CD14-positive monocyte (primary cell): ENCODE data around the gene RAB25. TPM values are rescaled to one million over a fixed set of nuclear protein-coding genes. Genes with fewer than 3 reads are reported as not detected.
A peak's percentile ranks its signal among the peaks of the same experiment; 100 is the strongest.

Source experiments
- DNase-seq, 3 donors: peaks; one replicate each; pipeline ENCODE4 v3.0.0-alpha.2; 2011 to 2022
- H2AFZ ChIP-seq: 2 replicates; pipeline ENCODE4 v1.6.0; 2012; ENCODE audit warnings: mild to moderate bottlenecking, low read depth, low read length, inconsistent platforms; ENCODE audit not compliant: insufficient read depth, poor library complexity, severe bottlenecking
- H3K27ac ChIP-seq, 2 donors: 1 replicate in 1 of 2; 2 replicates in 1 of 2; pipeline ENCODE4 v1.5.1; 2012 to 2013; ENCODE audit warnings: low read length in 2 of 2, control low read depth in 1 of 2, inconsistent platforms in 1 of 2, low read depth in 1 of 2, mild to moderate bottlenecking in 1 of 2
- H3K27me3 ChIP-seq, 2 donors: one replicate each; pipeline versions ENCODE4 v1.6.0 to v1.6.1; 2011 to 2013; ENCODE audit warnings: low read length in 2 of 2; ENCODE audit not compliant: control insufficient read depth in 2 of 2, insufficient read depth in 2 of 2
- H3K36me3 ChIP-seq, 2 donors: replicated peaks in 1 of 2; 1 replicate in 1 of 2; 2 replicates in 1 of 2; pipeline versions ENCODE4 v1.5.1 to v1.6.1; 2012 to 2013; ENCODE audit warnings: low read length in 2 of 2, control low read depth in 1 of 2, inconsistent platforms in 1 of 2, mild to moderate bottlenecking in 1 of 2; ENCODE audit not compliant: insufficient read depth in 2 of 2, control insufficient read depth in 1 of 2
- H3K4me1 ChIP-seq, 2 donors: 1 replicate in 1 of 2; 2 replicates in 1 of 2; pipeline versions ENCODE4 v1.5.1 to v1.6.1; 2012 to 2013; ENCODE audit warnings: low read length in 2 of 2, control low read depth in 1 of 2, inconsistent platforms in 1 of 2, mild to moderate bottlenecking in 1 of 2, moderate library complexity in 1 of 2; ENCODE audit not compliant: insufficient read depth in 2 of 2, control insufficient read depth in 1 of 2
- H3K4me2 ChIP-seq: replicated peaks from 2 replicates; pipeline ENCODE3; 2012; ENCODE audit warnings: low read length, moderate library complexity, mild to moderate bottlenecking; ENCODE audit not compliant: poor library complexity, severe bottlenecking; ENCODE audit errors: extremely low read depth
- H3K4me3 ChIP-seq, 3 experiments: fragments of 200-600 bp in 1 of 3; sonication (generic) in 1 of 3; replicated peaks in 1 of 3; 1 replicate in 2 of 3; 2 replicates in 1 of 3; pipeline ENCODE4 v1.5.1; 2011 to 2013; ENCODE audit warnings: low read length in 3 of 3, mild to moderate bottlenecking in 3 of 3, control low read depth in 2 of 3, low read depth in 2 of 3, inconsistent platforms in 1 of 3, moderate library complexity in 1 of 3
- H3K79me2 ChIP-seq: 2 replicates; pipeline ENCODE4 v1.6.0; 2012; ENCODE audit warnings: mild to moderate bottlenecking, control low read depth, inconsistent platforms, low read length, moderate library complexity; ENCODE audit not compliant: insufficient read depth
- H3K9ac ChIP-seq: 2 replicates; pipeline ENCODE4 v1.6.0; 2017; ENCODE audit warnings: low read length, mild to moderate bottlenecking; ENCODE audit not compliant: insufficient read depth, poor library complexity, severe bottlenecking
- H3K9me3 ChIP-seq, 2 donors: replicated peaks in 1 of 2; 1 replicate in 1 of 2; 2 replicates in 1 of 2; pipeline versions ENCODE4 v1.5.1 to v1.6.1; 2012 to 2013; ENCODE audit warnings: low read length in 2 of 2, control low read depth in 1 of 2; ENCODE audit not compliant: control insufficient read depth in 1 of 2, insufficient read depth in 1 of 2
- H4K20me1 ChIP-seq: 2 replicates; pipeline ENCODE4 v1.6.0; 2012; ENCODE audit warnings: mild to moderate bottlenecking, low read length, control low read depth, moderate library complexity; ENCODE audit not compliant: insufficient read depth
- H3K27ac Mint-ChIP-seq, 7 donors: one replicate each; pipeline ENCODE4 v1.8.0; 2020; ENCODE audit warnings: mild to moderate bottlenecking in 7 of 7, mixed read lengths in 7 of 7, moderate library complexity in 6 of 7, inconsistent platforms in 2 of 7
- H3K27me3 Mint-ChIP-seq, 3 donors: one replicate each; pipeline ENCODE4 v1.8.0; 2021 to 2022; ENCODE audit warnings: low read depth in 3 of 3, mild to moderate bottlenecking in 3 of 3, mixed read lengths in 3 of 3, moderate library complexity in 3 of 3, inconsistent platforms in 1 of 3
- H3K36me3 Mint-ChIP-seq, 2 donors: one replicate each; pipeline ENCODE4 v1.8.0; 2020; ENCODE audit warnings: mixed read lengths in 2 of 2, inconsistent platforms in 1 of 2, mild to moderate bottlenecking in 1 of 2
- H3K4me1 Mint-ChIP-seq: one replicate; pipeline ENCODE4 v1.8.0; 2020; ENCODE audit warnings: mild to moderate bottlenecking, mixed read lengths
- H3K4me3 Mint-ChIP-seq, 2 donors: one replicate each; pipeline ENCODE4 v1.8.0; 2020; ENCODE audit warnings: mild to moderate bottlenecking in 2 of 2, mixed read lengths in 2 of 2, moderate library complexity in 1 of 2
- H3K9me3 Mint-ChIP-seq, 7 donors: one replicate each; pipeline ENCODE4 v1.8.0; 2020 to 2022; ENCODE audit warnings: mixed read lengths in 7 of 7, mild to moderate bottlenecking in 6 of 7, moderate library complexity in 6 of 7, inconsistent platforms in 2 of 7
- CTCF ChIP-seq: fragments of 200-600 bp; IDR thresholded peaks from one replicate; pipeline ENCODE4 v1.8.0; 2022; ENCODE audit warnings: antibody characterized with exemption, mild to moderate bottlenecking
- WGBS: methylation state at CpG from one replicate; pipeline ENCODE4 v1.1.5; 2013; ENCODE audit warnings: missing lambda C conversion rate; ENCODE audit not compliant: insufficient coverage; 5-methylcytosine and 5-hydroxymethylcytosine counted together
- intact Hi-C, 2 donors: fragments of 100-400 bp; cut with micrococcal nuclease; formaldehyde crosslinking; loops; one replicate each; pipeline versions ENCODE4 v1.15.0 to v1.15.1; 2023
- polyA plus RNA-seq, 3 donors: library from polyadenylated mRNA; depleted of rRNA in 1 of 3; unstranded in 2 of 3; stranded (reverse) in 1 of 3; fragments of 300-500 nt in 2 of 3; fragments of >200 nt in 1 of 3; fragmentation: Illumina TruSeq in 2 of 3; gene quantifications; 1 replicate in 2 of 3; 2 replicates in 1 of 3; pipeline ENCODE4 v1.2.3, GENCODE V29; 2012 to 2021

The RAB25 gene
- polyA plus RNA-seq, 3 donors = 0.23 TPM; not detected in 2

GRCh38 chr1:156096640-156097391 is 35.9 kb downstream of the RAB25 start:
- Histone ChIP-seq H3K4me3 (no peak overlapping the region), H2AFZ (no peak overlapping the region), H3K27me3 (peaks cover 53 to 100% of the 10 kb centered on the region in 2 donors), H3K9me3 (peaks cover 0 to 4% of the 10 kb centered on the region in 2 donors), H3K9ac (peak overlapping the region; percentile 41), H3K79me2 (no peaks in the 10 kb centered on the region), H3K4me1 (peaks cover 10 to 19% of the 10 kb centered on the region in 2 donors), H4K20me1 (no peaks in the 10 kb centered on the region), H3K36me3 (no peaks in the 10 kb centered on the region), H3K4me2 (no peak overlapping the region), H3K27ac (peak overlapping the region in 1 of 2 donors; percentile 30)
- peaks cover 91 to 99% (median 99%) of the 10 kb centered on the region in 3 donors for H3K27me3 Mint-ChIP-seq
- peaks cover 7 to 16% of the 10 kb centered on the region in 2 donors for H3K36me3 Mint-ChIP-seq
- H3K4me3 Mint-ChIP-seq = peak overlapping the region; percentile 57 to 85
- H3K27ac Mint-ChIP-seq = peak overlapping the region; percentile 78 to 97 (median 94)
- peak; percentile 92 to 100 (median 97) for DNase-seq
- WGBS = 0% methylated on average over 9 of the region's 14 CpGs
- intact Hi-C loops = loop anchor here (2.0 to 10.0 kb wide), 3 partner anchors 30 to 68 kb away; no protein-coding TSS in a partner anchor
- H3K4me1 Mint-ChIP-seq = peaks cover 24% of the 10 kb centered on the region
- peak; percentile 97 for TF ChIP-seq CTCF
- H3K9me3 Mint-ChIP-seq = peaks cover 0 to 16% (median 2%) of the 10 kb centered on the region in 7 donors

- Histone ChIP-seq H3K9me3 (peaks cover 0 to 4% of the 10 kb centered on the region in 2 donors), H2AFZ (no peak overlapping the region), H3K27ac (peak overlapping the region in 1 of 2 donors; percentile 30), H3K79me2 (no peaks in the 10 kb centered on the region), H4K20me1 (no peaks in the 10 kb centered on the region), H3K4me3 (no peak overlapping the region), H3K4me2 (no peak overlapping the region), H3K36me3 (no peaks in the 10 kb centered on the region), H3K4me1 (peaks cover 11 to 20% of the 10 kb centered on the region in 2 donors), H3K9ac (peak overlapping the region; percentile 41), H3K27me3 (peaks cover 59 to 100% of the 10 kb centered on the region in 2 donors)
- H3K36me3 Mint-ChIP-seq = peaks cover 7 to 16% of the 10 kb centered on the region in 2 donors
- H3K4me1 Mint-ChIP-seq = peaks cover 24% of the 10 kb centered on the region
- TF ChIP-seq CTCF = no peak
- peak overlapping the region; percentile 16 to 85 for H3K4me3 Mint-ChIP-seq
- H3K27me3 Mint-ChIP-seq = peaks cover 91 to 99% (median 99%) of the 10 kb centered on the region in 3 donors
- peak in 1 of 3 donors; percentile 42 for DNase-seq
- WGBS = 68% methylated on average over 4 of the region's 9 CpGs
- H3K27ac Mint-ChIP-seq = peak overlapping the region; percentile 78 to 97 (median 94)
- peaks cover 0 to 15% (median 2%) of the 10 kb centered on the region in 7 donors for H3K9me3 Mint-ChIP-seq
- intact Hi-C loops = loop anchor here (2.0 to 10.0 kb wide), 3 partner anchors 29 to 67 kb away; no protein-coding TSS in a partner anchor
Observed at GRCh38 chr1:156097499-156098178, 36.7 kb downstream of the RAB25 start.
